ENCODE data around the gene SLC35B2.

SLC35B2 gene

GRCh38 chr6:44219815-44220784, 37.2 kb downstream of the SLC35B2 start:
- DNase-seq, result no peak

- peak; percentile 9 for DNase-seq
Measured at GRCh38 chr6:44219053-44219814, 38.1 kb downstream of the SLC35B2 start.

GRCh38 chr6:44217332-44218143, 39.8 kb downstream of the SLC35B2 start:
- DNase-seq, result no peak

- DNase-seq, result no peak
Measured at GRCh38 chr6:44216677-44217331, 40.5 kb downstream of the SLC35B2 start, which contains the start of gene MYMX. Gene MYMX, plus strand, starts transcription at chr6:44216926. Its CDS starts 546 bp downstream, at chr6:44217472.

GRCh38 chr6:44214307-44214706, 43.0 kb downstream of the SLC35B2 start:
- DNase-seq, result no peak

- DNase-seq, result no peak
Measured at GRCh38 chr6:44211284-44211683, 46.0 kb downstream of the SLC35B2 start.

GRCh38 chr6:44207966-44208365, 49.4 kb downstream of the SLC35B2 start:
- no peak for DNase-seq

All from amniotic stem cell (primary cell).